Measurements from ENCODE around the gene ACTN1.

Gene ACTN1

DNA sequence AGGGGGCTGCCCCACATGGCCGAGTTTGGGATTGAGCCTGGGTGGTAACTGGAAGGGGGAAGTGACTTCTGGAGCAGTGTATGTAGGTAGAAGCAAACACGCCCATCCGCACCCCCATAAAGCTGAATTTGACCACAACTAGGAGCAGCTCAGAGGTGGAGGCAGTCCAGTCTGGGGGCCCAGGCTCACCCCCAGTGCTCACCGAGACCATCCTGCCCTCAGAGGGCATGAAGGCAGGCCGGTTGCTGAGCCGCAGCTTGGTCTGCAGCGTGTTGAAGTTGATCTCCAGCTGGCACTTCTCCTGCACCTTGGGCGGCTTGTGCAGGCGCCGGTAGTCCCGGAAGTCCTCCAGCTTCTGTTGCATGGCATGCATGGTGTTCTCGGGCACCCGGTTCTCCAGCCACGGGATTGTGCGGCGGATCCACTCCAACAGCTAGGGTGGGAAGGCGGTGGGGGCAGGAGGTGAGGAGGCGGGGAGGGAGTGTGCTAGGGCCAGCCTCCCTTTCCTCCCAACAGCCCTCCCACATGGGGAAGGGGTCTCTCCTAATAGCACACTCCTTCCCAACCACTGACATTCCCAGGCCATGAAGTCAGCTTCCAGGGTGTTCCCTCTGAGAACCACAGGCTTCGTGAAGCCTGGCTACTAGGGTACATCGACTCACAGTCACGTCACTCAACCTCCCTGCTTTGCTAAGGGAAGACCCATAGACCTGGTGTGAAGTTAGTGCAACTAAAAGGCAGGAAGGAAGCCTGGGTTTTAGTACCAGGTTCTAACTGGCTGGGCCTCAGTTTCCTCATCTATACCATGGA, 87.0 kb downstream of the ACTN1 start:
- CTCF ChIA-PET: interaction anchor here (1.0 kb wide), 1 partner anchor 19 kb away, joined by 3 read pairs; no protein-coding TSS in a partner anchor
- DNase-seq (ENCODE audit: extremely low spot score): no peak
- TF ChIP-seq CTBP1 (IDR thresholded peaks at IDR 0.05; ENCODE audit: borderline replicate concordance) (no peak), BHLHE40 (IDR thresholded peaks at IDR 0.05; ENCODE audit: borderline replicate concordance) (no peak), FOXA1 (IDR thresholded peaks at IDR 0.05) (no peak), ZNF384 (IDR thresholded peaks at IDR 0.05) (no peak), HDGF (IDR thresholded peaks at IDR 0.05; ENCODE audit: borderline replicate concordance) (no peak), SP1 (IDR thresholded peaks at IDR 0.05) (no peak), SUZ12 (IDR thresholded peaks at IDR 0.05) (no peak), ELF4 (IDR thresholded peaks at IDR 0.05) (no peak), LEF1 (IDR thresholded peaks at IDR 0.05; ENCODE audit: borderline replicate concordance) (no peak), NFRKB (IDR thresholded peaks at IDR 0.05) (no peak), ARNT (IDR thresholded peaks at IDR 0.05) (no peak), L3MBTL2 (conservative IDR thresholded peaks at IDR 0.05) (no peak), FOXM1 (IDR thresholded peaks at IDR 0.05; ENCODE audit: borderline replicate concordance) (no peak), TARDBP (IDR thresholded peaks at IDR 0.05) (no peak), FOXK2 (IDR thresholded peaks at IDR 0.05) (no peak)
- TF ChIP-seq, protein P1, sequence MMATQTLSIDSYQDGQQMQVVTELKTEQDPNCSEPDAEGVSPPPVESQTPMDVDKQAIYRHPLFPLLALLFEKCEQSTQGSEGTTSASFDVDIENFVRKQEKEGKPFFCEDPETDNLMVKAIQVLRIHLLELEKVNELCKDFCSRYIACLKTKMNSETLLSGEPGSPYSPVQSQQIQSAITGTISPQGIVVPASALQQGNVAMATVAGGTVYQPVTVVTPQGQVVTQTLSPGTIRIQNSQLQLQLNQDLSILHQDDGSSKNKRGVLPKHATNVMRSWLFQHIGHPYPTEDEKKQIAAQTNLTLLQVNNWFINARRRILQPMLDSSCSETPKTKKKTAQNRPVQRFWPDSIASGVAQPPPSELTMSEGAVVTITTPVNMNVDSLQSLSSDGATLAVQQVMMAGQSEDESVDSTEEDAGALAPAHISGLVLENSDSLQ (IDR thresholded peaks at IDR 0.05): no peak
- POLR2A ChIA-PET: interaction anchor here (1.1 kb wide), 1 partner anchor 13 kb away, joined by 3 read pairs; no protein-coding TSS in a partner anchor

GRCh38 chr14:68890173-68890931, 88.8 kb downstream of the ACTN1 start:
- POLR2A ChIA-PET: no interaction called here
- CTCF ChIA-PET: no interaction called here
- no peak for TF ChIP-seq ZNF384 (IDR thresholded peaks at IDR 0.05)
- TF ChIP-seq FOXK2 (IDR thresholded peaks at IDR 0.05): no peak
- no peak for TF ChIP-seq ELF4 (IDR thresholded peaks at IDR 0.05)
- TF ChIP-seq, protein P1 (IDR thresholded peaks at IDR 0.05): no peak
- TF ChIP-seq TARDBP (IDR thresholded peaks at IDR 0.05): no peak
- no peak for TF ChIP-seq CTBP1 (IDR thresholded peaks at IDR 0.05; ENCODE audit: borderline replicate concordance)
- no peak for TF ChIP-seq FOXM1 (IDR thresholded peaks at IDR 0.05; ENCODE audit: borderline replicate concordance)
- TF ChIP-seq FOXA1 (IDR thresholded peaks at IDR 0.05): no peak
- TF ChIP-seq ARNT (IDR thresholded peaks at IDR 0.05): no peak
- TF ChIP-seq HDGF (IDR thresholded peaks at IDR 0.05; ENCODE audit: borderline replicate concordance): no peak
- TF ChIP-seq LEF1 (IDR thresholded peaks at IDR 0.05; ENCODE audit: borderline replicate concordance): no peak
- no peak for TF ChIP-seq NFRKB (IDR thresholded peaks at IDR 0.05)
- no peak for TF ChIP-seq L3MBTL2 (conservative IDR thresholded peaks at IDR 0.05)
- no peak for DNase-seq (ENCODE audit: extremely low spot score)

GRCh38 chr14:68888883-68889282, 90.2 kb downstream of the ACTN1 start:
- ChIA-PET POLR2A (no interaction called here), CTCF (no interaction called here)
- DNase-seq (ENCODE audit: extremely low spot score): no peak
- TF ChIP-seq CTBP1 (IDR thresholded peaks at IDR 0.05; ENCODE audit: borderline replicate concordance) (no peak), LEF1 (IDR thresholded peaks at IDR 0.05; ENCODE audit: borderline replicate concordance) (no peak), ELF4 (IDR thresholded peaks at IDR 0.05) (no peak), SUZ12 (IDR thresholded peaks at IDR 0.05) (no peak), BHLHE40 (IDR thresholded peaks at IDR 0.05; ENCODE audit: borderline replicate concordance) (no peak), TARDBP (IDR thresholded peaks at IDR 0.05) (no peak), SP1 (IDR thresholded peaks at IDR 0.05) (no peak), HDGF (IDR thresholded peaks at IDR 0.05; ENCODE audit: borderline replicate concordance) (no peak), NFRKB (IDR thresholded peaks at IDR 0.05) (no peak), FOXK2 (IDR thresholded peaks at IDR 0.05) (no peak)
- TF ChIP-seq, protein P1 (IDR thresholded peaks at IDR 0.05): no peak

DNA sequence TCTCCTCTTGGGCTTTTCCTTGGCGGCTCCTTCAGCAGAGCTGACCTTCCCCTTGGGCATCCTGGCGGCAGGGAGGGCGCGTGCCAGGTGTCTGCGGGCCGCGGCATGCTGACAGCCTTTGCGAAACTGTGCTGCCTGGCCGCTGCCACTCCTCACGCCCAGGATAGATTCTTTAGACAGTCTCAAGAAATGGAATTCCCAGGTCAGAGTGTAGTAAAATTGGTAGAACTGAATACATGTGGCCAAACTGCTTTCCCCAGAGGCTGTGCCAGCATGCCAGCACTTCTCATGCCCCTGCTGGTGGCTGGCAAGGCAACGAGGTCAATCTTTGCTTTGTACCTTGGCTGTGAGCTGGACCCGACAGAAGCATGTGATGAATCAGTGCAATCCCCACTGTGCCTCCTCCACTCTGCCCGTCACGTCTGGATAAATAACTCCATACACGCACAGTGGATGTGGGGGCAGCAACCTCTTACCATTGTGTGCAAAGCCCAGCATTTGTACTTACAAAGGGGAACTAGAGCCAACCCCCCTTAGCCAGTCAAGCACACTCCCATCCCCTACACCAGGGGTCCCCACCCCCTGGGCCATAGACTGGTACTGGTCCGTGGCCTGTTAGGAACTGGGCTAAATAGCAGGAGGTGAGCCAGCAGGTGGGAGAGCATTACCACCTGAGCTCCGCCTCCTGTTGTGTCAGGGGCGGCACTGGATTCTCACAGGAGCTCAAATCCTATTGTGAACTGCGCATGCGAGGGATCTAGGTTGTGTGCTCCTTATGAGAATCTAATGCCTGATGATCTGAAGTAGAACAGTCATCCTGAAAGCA, 90.9 kb downstream of the ACTN1 start:
- TF ChIP-seq SUZ12 (IDR thresholded peaks at IDR 0.05): no peak
- no peak for TF ChIP-seq FOXK2 (IDR thresholded peaks at IDR 0.05)
- TF ChIP-seq CTBP1 (IDR thresholded peaks at IDR 0.05; ENCODE audit: borderline replicate concordance): no peak
- TF ChIP-seq SP1 (IDR thresholded peaks at IDR 0.05): no peak
- no peak for TF ChIP-seq LEF1 (IDR thresholded peaks at IDR 0.05; ENCODE audit: borderline replicate concordance)
- TF ChIP-seq, protein P1 (IDR thresholded peaks at IDR 0.05): no peak
- TF ChIP-seq ELF4 (IDR thresholded peaks at IDR 0.05): no peak
- no peak for TF ChIP-seq HDGF (IDR thresholded peaks at IDR 0.05; ENCODE audit: borderline replicate concordance)
- TF ChIP-seq BHLHE40 (IDR thresholded peaks at IDR 0.05; ENCODE audit: borderline replicate concordance): no peak
- no peak for TF ChIP-seq ZNF384 (IDR thresholded peaks at IDR 0.05)
- TF ChIP-seq ARNT (IDR thresholded peaks at IDR 0.05): no peak
- TF ChIP-seq NFRKB (IDR thresholded peaks at IDR 0.05): no peak
- no peak for DNase-seq (ENCODE audit: extremely low spot score)
- POLR2A ChIA-PET: no interaction called here
- CTCF ChIA-PET: no interaction called here
